Gastrocnemius medialis (tissue), 4 donors: ENCODE results near the gene AHRR. TPM values are rescaled to one million over a fixed set of nuclear protein-coding genes. Genes with fewer than 3 reads are reported as not detected.
"Not testable (repeated sequence)": the region's sequence is repeated elsewhere in the genome, so short reads cannot be mapped to it uniquely, and the experiment has no call there.

ENCODE experiments used
- ATAC-seq, 2 donors: fragments of 150-250 bp; one replicate each; pipeline ENCODE4 v1.9.1; 2016
- DNase-seq, 2 donors: peaks; one replicate each; pipeline ENCODE4 v3.0.0-alpha.2; 2019
- H3K27ac ChIP-seq, 4 donors: fragments of 200-600 bp; sonication (generic); 1 replicate in 1 of 4; 2 replicates in 3 of 4; pipeline ENCODE4 v1.5.1; 2016 to 2018; ENCODE audit warnings: mild to moderate bottlenecking in 2 of 4, moderate library complexity in 1 of 4
- H3K27me3 ChIP-seq, 3 donors: fragments of 200-600 bp; sonication (generic) in 2 of 3; 1 replicate in 1 of 3; 2 replicates in 2 of 3; pipeline versions ENCODE4 v1.5.1 to v1.6.0; 2016 to 2019; ENCODE audit warnings: mild to moderate bottlenecking in 1 of 3, moderate library complexity in 1 of 3
- H3K36me3 ChIP-seq, 2 donors: fragments of 200-600 bp; sonication (generic) in 1 of 2; one replicate each; pipeline ENCODE4 v1.5.1; 2017 to 2018
- H3K4me1 ChIP-seq, 2 donors: fragments of 200-600 bp; sonication (generic) in 1 of 2; one replicate each; pipeline ENCODE4 v1.5.1; 2016 to 2017; ENCODE audit warnings: mild to moderate bottlenecking in 2 of 2
- H3K4me3 ChIP-seq, 4 donors: fragments of 200-600 bp; sonication (generic) in 3 of 4; 1 replicate in 1 of 4; 2 replicates in 3 of 4; pipeline ENCODE4 v1.5.1; 2016 to 2019; ENCODE audit warnings: mild to moderate bottlenecking in 2 of 4
- H3K9me3 ChIP-seq, 3 donors: fragments of 200-600 bp; sonication (generic) in 2 of 3; 1 replicate in 1 of 3; 2 replicates in 2 of 3; pipeline ENCODE4 v1.5.1; 2016 to 2019
- CTCF ChIP-seq, 5 experiments: fragments of 450-650 bp in 3 of 5; fragments of 200-600 bp in 2 of 5; sonication (generic) in 2 of 5; IDR thresholded peaks in 4 of 5; conservative IDR thresholded peaks in 1 of 5; 1 replicate in 4 of 5; 2 replicates in 1 of 5; pipeline ENCODE4 v1.5.1; 2016 to 2019; ENCODE audit warnings: antibody characterized with exemption in 5 of 5, mild to moderate bottlenecking in 3 of 5, moderate library complexity in 3 of 5
- POLR2A ChIP-seq, 2 donors: fragments of 450-650 bp; IDR thresholded peaks; one replicate each; pipeline ENCODE4 v1.6.1; 2017; ENCODE audit warnings: antibody characterized with exemption in 2 of 2, mild to moderate bottlenecking in 2 of 2, moderate library complexity in 2 of 2
- in situ Hi-C, 4 donors: fragments of 200-750 bp; cut with MboI; loops; one replicate each; pipeline versions ENCODE4 v1.15.0 to v1.8.0; 2017; ENCODE audit warnings: low sequenced_read_pairs in 4 of 4
- intact Hi-C: fragments of 100-400 bp; cut with DNase I; formaldehyde crosslinking; loops from one replicate; pipeline ENCODE4 v1.15.1; 2023; ENCODE audit warnings: low total_unique reads
- total RNA-seq, 4 donors: library from RNA; depleted of rRNA; stranded (reverse); fragments of >200 nt; gene quantifications; one replicate each; pipeline versions ENCODE4 v1.1.0 to v1.2.3, GENCODE V29; 2016

AHRR gene
- total RNA-seq, 4 donors from 2014 or later = 0.05 to 1.3 (median 0.18) TPM; not detected in 1

DNA sequence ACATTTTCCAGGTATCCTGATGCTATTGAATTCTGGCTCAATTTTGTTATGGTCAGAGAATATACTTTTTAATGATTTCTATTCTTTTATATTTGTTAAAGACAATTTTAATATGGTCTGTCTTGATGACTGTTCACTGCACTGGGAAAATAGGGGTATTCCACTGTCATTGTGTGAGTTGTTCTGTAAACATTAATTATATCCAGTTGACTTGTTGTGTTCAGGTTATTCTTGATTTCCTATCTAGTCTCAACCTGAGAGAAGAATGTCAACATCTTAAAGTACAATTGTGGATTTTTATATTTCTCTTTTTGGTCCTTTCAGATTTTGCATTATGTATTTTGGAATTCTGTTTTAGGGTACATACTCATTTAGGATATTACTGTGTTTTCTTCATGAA lies 61.6 kb downstream of the AHRR start:
- DNase-seq (no peak), ATAC-seq (no peak)
- Histone ChIP-seq H3K4me1 (no peaks in the 10 kb centered on the region), H3K4me3 (no peak overlapping the region), H3K36me3 (no peaks in the 10 kb centered on the region), H3K27ac (no peak overlapping the region), H3K27me3 (peaks cover 6 to 12% (median 8%) of the 10 kb centered on the region in 3 donors), H3K9me3 (no peaks in the 10 kb centered on the region)
- TF ChIP-seq POLR2A (IDR thresholded peaks at IDR 0.05) = no peak
- TF ChIP-seq CTCF (IDR thresholded peaks at IDR 0.05 in 4 of 5, conservative IDR thresholded peaks at IDR 0.05 in 1 of 5) = no peak
- intact Hi-C loops (no loop called here), in situ Hi-C loops (no loop called here)

DNA sequence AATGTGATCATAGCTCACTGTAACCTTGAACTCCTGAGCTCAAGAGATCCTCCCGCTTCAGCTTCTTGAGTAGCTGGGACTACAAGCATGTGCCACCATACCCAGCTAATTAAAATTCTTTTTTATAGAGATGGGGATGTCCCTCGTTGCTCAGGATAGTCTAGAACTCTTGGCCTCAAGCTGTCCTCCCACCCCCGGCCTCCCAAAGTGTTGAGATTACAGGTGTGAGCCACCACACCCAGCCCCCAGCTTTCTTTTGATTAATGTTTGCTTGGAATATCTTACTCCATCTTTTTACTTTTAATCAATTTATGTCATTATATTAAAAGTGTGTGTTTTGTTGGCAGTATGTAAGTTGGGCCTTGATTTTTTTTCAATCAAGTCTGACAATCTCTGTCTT lies 62.1 kb downstream of the AHRR start:
- no peaks in the 10 kb centered on the region for H3K9me3 ChIP-seq
- no peak for TF ChIP-seq CTCF (IDR thresholded peaks at IDR 0.05 in 4 of 5, conservative IDR thresholded peaks at IDR 0.05 in 1 of 5)
- no peak for TF ChIP-seq POLR2A (IDR thresholded peaks at IDR 0.05)

DNA sequence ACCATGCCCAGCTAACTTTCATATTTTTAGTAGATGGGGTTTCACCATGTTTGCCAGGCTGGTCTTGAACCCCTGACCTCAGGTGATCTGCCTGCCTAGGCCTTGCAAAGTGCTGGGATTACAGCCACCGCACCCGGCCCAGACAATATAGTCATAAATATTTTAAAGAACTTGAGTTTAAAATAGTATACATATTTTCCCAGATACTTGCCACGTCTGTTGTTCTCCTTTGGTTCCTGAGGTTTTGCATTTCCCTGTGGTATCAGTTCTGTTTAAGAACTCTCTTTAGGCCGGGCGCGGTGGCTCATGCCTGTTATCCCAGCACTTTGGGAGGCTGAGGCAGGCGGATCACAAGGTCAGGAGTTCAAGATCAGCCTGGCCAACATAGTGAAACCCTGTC lies 63.1 kb downstream of the AHRR start:
- H3K36me3 ChIP-seq, H3K4me1 ChIP-seq, in situ Hi-C loops, ATAC-seq, H3K27ac ChIP-seq, H3K9me3 ChIP-seq, DNase-seq, intact Hi-C loops, H3K4me3 ChIP-seq: not testable (repeated sequence)
- peaks cover 6 to 25% (median 15%) of the 10 kb centered on the region in 3 donors for H3K27me3 ChIP-seq

More for the DNA sequence above, 62.1 kb downstream of the AHRR start:
- in situ Hi-C loops (no loop called here), intact Hi-C loops (no loop called here)
- no peak overlapping the region for H3K27ac ChIP-seq
- DNase-seq (no peak), ATAC-seq (no peak)
- H3K4me1 ChIP-seq = no peaks in the 10 kb centered on the region
- no peaks in the 10 kb centered on the region for H3K36me3 ChIP-seq
- H3K4me3 ChIP-seq = no peak overlapping the region
- peaks cover 6 to 18% (median 12%) of the 10 kb centered on the region in 3 donors for H3K27me3 ChIP-seq

GRCh38 chr5:385321-385720 lies 63.8 kb downstream of the AHRR start:
- no peaks in the 10 kb centered on the region for H3K36me3 ChIP-seq
- no peak overlapping the region for H3K4me3 ChIP-seq
- DNase-seq = no peak
- no peak for ATAC-seq
- in situ Hi-C loops (no loop called here), intact Hi-C loops (no loop called here)
- TF ChIP-seq POLR2A (IDR thresholded peaks at IDR 0.05) (no peak), CTCF (IDR thresholded peaks at IDR 0.05 in 4 of 5, conservative IDR thresholded peaks at IDR 0.05 in 1 of 5) (no peak)
- H3K9me3 ChIP-seq = no peaks in the 10 kb centered on the region
- H3K27ac ChIP-seq = no peak overlapping the region
- peaks cover 6 to 25% (median 15%) of the 10 kb centered on the region in 3 donors for H3K27me3 ChIP-seq
- H3K4me1 ChIP-seq = no peaks in the 10 kb centered on the region

DNA sequence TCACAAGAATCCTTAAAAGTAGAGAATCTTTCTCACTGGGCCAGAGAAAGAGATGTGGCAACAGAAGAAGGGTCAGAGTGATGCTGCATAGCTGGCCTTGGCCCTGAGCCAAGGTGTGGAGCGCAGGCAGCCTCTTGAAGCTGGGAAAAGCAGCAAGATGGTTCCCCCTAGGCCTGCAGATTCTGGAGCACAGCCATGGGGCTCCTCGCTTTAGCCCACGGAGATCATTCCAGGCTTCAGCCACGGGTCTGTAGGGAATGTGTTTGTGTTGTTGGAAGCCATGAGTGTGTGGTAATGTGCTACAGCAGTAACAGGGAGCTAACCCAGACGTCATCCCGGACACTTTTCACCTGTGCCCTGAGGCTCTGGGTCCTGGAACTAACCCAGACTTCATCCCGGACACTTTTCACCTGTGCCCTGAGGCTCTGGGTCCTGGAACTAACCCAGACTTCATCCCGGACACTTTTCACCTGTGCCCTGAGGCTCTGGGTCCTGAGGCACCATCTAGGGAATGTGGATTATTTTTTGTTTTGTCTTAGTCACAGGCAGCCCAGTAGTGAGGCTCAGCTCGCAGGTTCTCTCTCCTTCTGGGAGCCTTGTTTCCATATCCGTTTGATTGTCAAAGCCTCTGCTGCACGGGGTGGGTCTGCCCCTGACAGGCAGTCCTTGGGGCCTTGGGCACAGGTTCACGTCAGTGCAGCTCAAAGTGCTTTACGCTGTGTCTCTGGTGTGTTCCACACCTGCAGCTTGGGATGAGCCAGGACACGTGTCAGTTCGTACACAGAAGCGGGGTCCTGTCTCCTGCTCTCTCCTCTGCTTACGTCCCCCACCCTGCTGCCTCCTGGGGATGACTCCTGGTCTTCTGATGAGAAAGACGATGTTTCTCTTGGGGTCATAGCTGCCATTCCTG lies 65.2 kb downstream of the AHRR start:
- Histone ChIP-seq H3K27ac (no peak overlapping the region), H3K27me3 (peaks cover 6 to 25% (median 15%) of the 10 kb centered on the region in 3 donors), H3K9me3 (no peaks in the 10 kb centered on the region), H3K36me3 (no peaks in the 10 kb centered on the region), H3K4me1 (no peaks in the 10 kb centered on the region), H3K4me3 (no peak overlapping the region)
- ATAC-seq (no peak), DNase-seq (no peak)
- in situ Hi-C loops (no loop called here), intact Hi-C loops (no loop called here)
- TF ChIP-seq POLR2A (IDR thresholded peaks at IDR 0.05) = no peak
